SK-N-DZ (cell line): ENCODE results near the gene TUBA3E.
A peak's percentile ranks its signal among the peaks of the same experiment; 100 is the strongest.
"Not testable (repeated sequence)": the region's sequence is repeated elsewhere in the genome, so short reads cannot be mapped to it uniquely, and the experiment has no call there.

Experiments used
- DNase-seq: peaks from one replicate; pipeline ENCODE4 v3.0.0-alpha.2; 2015; ENCODE audit warnings: low spot score

TUBA3E gene

DNA sequence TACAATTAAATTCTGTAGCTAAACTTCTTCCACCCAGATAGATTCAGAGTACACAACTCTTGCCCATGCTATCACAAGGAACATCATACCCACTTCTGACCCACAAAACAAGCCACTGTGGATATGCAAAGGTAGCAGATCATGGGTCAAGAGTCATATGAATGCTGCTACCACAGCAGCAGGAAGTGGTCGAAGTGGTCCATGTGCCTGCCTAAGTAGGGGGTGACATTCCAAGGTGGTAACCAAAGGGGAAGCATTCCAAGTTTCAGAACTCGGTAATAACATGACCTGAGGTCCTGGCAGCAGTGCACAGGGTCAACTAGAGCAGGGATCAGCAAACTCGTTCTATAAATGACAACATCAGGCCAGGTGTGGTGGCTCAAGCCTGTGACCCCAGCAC, 5.8 kb downstream of the TUBA3E start:
- not testable (repeated sequence) for DNase-seq

DNA sequence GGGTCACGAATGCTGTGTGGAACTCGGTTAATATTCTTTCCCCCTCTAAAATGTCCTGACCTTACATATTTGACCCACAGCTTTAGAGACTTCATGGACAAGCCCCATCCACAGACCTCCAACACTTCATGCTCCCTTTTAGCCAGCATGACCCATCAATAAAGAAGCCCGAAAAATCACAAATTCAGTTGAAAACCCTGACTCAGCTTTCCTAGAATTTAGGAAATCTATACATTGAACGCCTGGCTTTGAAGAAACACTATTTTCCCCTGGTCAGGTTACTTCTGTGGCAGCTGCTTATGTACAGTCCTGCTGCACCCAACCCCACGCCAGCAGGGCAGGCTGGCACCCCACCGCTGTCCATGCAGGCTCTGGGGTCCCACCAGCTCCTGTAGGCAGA, 6.9 kb downstream of the TUBA3E start:
- DNase-seq: not testable (repeated sequence)

DNA sequence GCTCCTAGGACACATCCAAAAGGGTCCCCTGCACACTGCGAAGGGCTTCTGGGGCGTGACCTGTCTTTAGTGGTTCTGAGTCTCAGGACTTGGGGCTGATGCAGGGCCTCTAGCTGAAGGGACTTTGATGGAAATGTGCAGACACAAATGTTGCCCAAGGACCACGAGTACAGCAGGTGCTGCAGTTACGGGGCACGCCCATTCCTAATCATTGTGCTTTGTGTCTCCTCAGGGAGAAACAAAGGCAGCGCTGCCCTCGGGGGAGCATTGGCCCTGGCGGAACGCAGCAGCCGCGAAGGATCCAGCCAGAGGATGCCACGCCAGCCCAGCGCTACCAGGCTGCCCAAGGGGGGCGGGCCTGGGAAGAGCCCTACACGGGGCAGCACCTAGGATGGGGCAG, 8.0 kb downstream of the TUBA3E start:
- no peak for DNase-seq

GRCh38 chr2:130188958-130189357, 9.3 kb downstream of the TUBA3E start:
- not testable (repeated sequence) for DNase-seq

GRCh38 chr2:130187859-130188792, 10.1 kb downstream of the TUBA3E start:
- not testable (repeated sequence) for DNase-seq

- DNase-seq: no peak
Measured at GRCh38 chr2:130187268-130187667, 11.0 kb downstream of the TUBA3E start.

GRCh38 chr2:130186391-130186790, 11.8 kb downstream of the TUBA3E start:
- DNase-seq: no peak

- no peak for DNase-seq
Measured at GRCh38 chr2:130185896-130186295, 12.3 kb downstream of the TUBA3E start.

DNA sequence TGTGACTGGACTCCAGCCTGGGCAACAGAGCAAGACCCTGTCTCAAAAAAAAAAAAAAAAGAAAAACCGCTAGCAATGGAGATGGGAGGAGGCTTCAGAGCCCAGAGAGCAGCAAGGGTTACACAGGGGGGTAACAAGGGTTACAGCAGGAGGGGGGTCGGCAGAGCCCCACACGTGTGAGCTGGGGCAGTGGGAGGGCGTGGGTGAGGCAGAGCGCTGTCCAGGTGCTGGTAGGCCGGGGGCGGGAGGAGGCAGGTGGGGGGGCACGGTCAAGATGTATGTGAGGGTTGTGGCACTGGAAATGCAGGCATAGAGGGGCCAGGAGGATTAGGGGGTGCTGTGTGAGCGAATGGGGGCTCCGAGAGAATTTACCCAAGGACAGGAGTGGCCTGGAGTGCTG, 12.8 kb downstream of the TUBA3E start:
- DNase-seq: no peak

DNA sequence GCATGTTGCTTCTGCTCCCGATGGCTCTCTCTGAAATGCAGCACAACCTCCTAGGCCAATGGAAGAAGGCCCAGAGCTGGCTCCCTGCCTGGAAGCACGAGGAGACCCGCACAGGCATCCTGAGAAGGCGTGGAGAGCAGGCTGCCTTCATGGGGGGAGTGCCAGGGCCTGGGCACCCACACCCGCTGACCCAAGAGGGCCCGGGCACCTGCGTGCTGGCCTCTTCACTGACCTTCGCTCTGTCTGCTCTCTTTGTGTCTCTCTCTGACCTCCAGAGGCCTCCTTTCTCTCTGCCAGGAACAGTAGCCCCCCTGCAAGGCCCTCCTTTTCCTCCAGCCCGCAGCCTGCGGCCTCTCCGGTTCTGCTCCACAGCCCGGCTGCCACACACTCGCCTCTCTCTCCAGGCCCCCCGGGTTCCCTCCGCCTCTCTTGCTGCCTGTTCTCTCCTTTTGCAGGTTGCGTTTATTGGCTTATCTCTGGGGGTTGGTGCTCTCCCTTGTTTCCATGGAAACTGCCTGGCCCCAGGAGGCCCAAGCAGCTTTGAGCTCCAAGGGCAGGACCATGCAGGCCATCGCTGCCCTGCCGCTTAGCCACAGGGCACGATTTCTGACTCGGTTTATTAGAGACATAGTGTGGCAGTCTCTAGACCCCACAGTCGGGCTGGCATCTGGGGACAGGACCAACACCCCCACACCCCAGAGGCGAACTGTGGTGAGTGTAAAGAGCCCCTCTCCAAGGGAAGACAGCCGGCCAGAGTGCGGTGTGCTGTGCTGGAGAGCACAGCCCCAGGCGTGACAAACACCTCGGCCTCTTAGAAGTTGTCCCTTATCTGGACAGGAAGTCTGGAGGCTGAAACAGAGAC, 14.5 kb downstream of the TUBA3E start:
- DNase-seq: peak; percentile 90

GRCh38 chr2:130182826-130183511, 15.3 kb downstream of the TUBA3E start:
- peak; percentile 15 for DNase-seq

- peak; percentile 87 for DNase-seq
Measured at GRCh38 chr2:130181880-130182682, 16.2 kb downstream of the TUBA3E start, which contains the start of gene MZT2B. Gene MZT2B, plus strand, starts transcription at chr2:130182262. Its CDS starts 21 bp downstream, at chr2:130182283.

GRCh38 chr2:130181325-130181879, 16.8 kb downstream of the TUBA3E start, which contains the start of gene SMPD4:
Gene SMPD4, minus strand, starts transcription at chr2:130181602. Its CDS starts 5,010 bp downstream, at chr2:130176592.
- peak; percentile 93 for DNase-seq

- DNase-seq: not testable (repeated sequence)
Measured at GRCh38 chr2:130180404-130181324, 17.6 kb downstream of the TUBA3E start.

DNA sequence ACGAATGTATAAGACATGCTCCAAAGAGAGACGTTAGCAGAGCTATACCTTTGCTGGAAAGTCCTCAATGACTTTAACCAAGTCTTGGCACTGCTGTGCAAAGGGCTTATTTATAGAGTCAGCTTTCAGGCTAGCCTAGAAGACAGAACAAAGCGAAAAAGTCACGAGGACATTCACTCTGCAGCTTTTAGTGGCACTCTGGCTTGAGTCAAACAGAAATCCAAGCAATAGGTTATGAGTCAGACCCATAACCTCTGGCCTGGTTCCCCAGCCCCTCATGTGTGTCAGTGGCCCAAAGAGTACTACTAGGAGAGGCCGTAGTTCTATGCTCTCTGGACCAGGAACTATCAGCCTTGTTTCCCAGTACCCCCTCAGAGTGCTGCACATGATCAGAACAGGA, 23.4 kb downstream of the TUBA3E start:
- DNase-seq: not testable (repeated sequence)

- DNase-seq: no peak
Measured at GRCh38 chr2:130169896-130170295, 28.3 kb downstream of the TUBA3E start.

DNA sequence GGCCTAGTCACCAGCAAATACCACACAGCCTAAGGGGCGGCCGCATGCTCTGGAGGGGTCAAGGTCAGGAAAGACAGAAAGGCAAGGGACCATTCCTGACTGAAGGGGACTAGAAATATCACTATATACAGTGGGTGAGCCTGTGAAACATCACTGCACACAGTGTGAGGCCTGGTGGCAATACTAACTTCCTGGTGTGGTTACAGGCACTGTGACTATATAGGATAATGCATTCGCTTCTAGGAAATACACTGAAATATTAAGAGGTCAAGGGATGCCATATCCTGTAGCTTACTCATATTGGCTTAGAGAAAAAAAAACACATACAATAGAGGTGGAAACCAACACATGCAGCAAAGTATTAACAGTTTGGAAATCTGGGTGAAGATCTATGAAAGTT, 29.1 kb downstream of the TUBA3E start:
- not testable (repeated sequence) for DNase-seq

- DNase-seq: not testable (repeated sequence)
Measured at GRCh38 chr2:130166611-130167010, 31.6 kb downstream of the TUBA3E start.
